Measurements from ENCODE around the gene CARD8. TPM values are rescaled to one million over a fixed set of nuclear protein-coding genes. Genes with fewer than 3 reads are reported as not detected.

CARD8 gene
- total and polyA plus RNA-seq, 2 donors from 2014 or later: 11.4 to 53.1 TPM

- H3K27me3 ChIP-seq (ENCODE audit: control insufficient read depth, insufficient read depth, low read length): no peaks in the 10 kb centered on the region
- peaks cover 0 to 9% (median 6%) of the 10 kb centered on the region in 3 donors for H3K4me1 ChIP-seq (ENCODE audit: control insufficient read depth in 2 of 3, insufficient read depth in 2 of 3, low read depth in 1 of 3, low read length in 3 of 3)
- intact Hi-C loops (cut with DNase I): no loop called here
- DNase-seq: peak in 2 of 5 donors; percentile 63 to 77
- H3K9me3 ChIP-seq (ENCODE audit: control insufficient read depth in 2 of 3, insufficient read depth in 1 of 3, low read length in 3 of 3): no peaks in the 10 kb centered on the region
- peaks cover 2 to 11% (median 6%) of the 10 kb centered on the region in 3 donors for H3K36me3 ChIP-seq (ENCODE audit: control insufficient read depth in 2 of 3, insufficient read depth in 3 of 3, low read length in 3 of 3)
- no peak overlapping the region for H3K4me3 ChIP-seq (ENCODE audit: low read length in 3 of 3)
- H3K27ac ChIP-seq (ENCODE audit: low read depth in 2 of 2, low read length in 2 of 2): no peak overlapping the region
- FAIRE-seq: no peak
- no peak overlapping the region for H3K9ac ChIP-seq (ENCODE audit: low read length in 3 of 3)
- TF ChIP-seq CTCF (IDR thresholded peaks at IDR 0.05; ENCODE audit: borderline replicate concordance, extremely low read depth, insufficient read depth): no peak
Observed at GRCh38 chr19:48171710-48172109, 84.0 kb downstream of the CARD8 start.

GRCh38 chr19:48170817-48171347 is 84.8 kb downstream of the CARD8 start:
- DNase-seq: peak in 2 of 5 donors; percentile 46 to 78

GRCh38 chr19:48169939-48170803 is 85.5 kb downstream of the CARD8 start, which contains the start of the genes LIG1 and ZSWIM9:
Gene LIG1 (minus strand): TSS chr19:48170344. CDS start chr19:48165566, 4,778 bp downstream.
Gene ZSWIM9 (plus strand): TSS chr19:48170680. CDS start chr19:48171803, 1,123 bp downstream.
- intact Hi-C loops (cut with DNase I): no loop called here
- Histone ChIP-seq H3K9me3 (ENCODE audit: control insufficient read depth in 2 of 3, insufficient read depth in 1 of 3, low read length in 3 of 3) (no peaks in the 10 kb centered on the region), H3K27ac (ENCODE audit: low read depth in 2 of 2, low read length in 2 of 2) (peak within 1 kb of the TSS; percentile 96 to 98), H3K4me3 (ENCODE audit: low read length in 3 of 3) (peak within 1 kb of the TSS; percentile 85 to 96 (median 86)), H3K27me3 (ENCODE audit: control insufficient read depth, insufficient read depth, low read length) (no peaks in the 10 kb centered on the region), H3K4me1 (ENCODE audit: control insufficient read depth in 2 of 3, insufficient read depth in 2 of 3, low read depth in 1 of 3, low read length in 3 of 3) (peaks cover 0 to 9% (median 6%) of the 10 kb centered on the region in 3 donors), H3K36me3 (ENCODE audit: control insufficient read depth in 2 of 3, insufficient read depth in 3 of 3, low read length in 3 of 3) (peaks cover 2 to 11% (median 6%) of the 10 kb centered on the region in 3 donors), H3K9ac (ENCODE audit: low read length in 3 of 3) (peak within 1 kb of the TSS; percentile 65 to 92 (median 90))
- TF ChIP-seq CTCF (IDR thresholded peaks at IDR 0.05; ENCODE audit: borderline replicate concordance, extremely low read depth, insufficient read depth): no peak
- DNase-seq (peak; percentile 97 to 99 (median 98)), FAIRE-seq (no peak)

More at GRCh38 chr19:48170817-48171347, 84.8 kb downstream of the CARD8 start:
- H3K9me3 ChIP-seq (ENCODE audit: control insufficient read depth in 2 of 3, insufficient read depth in 1 of 3, low read length in 3 of 3): no peaks in the 10 kb centered on the region
- H3K27ac ChIP-seq (ENCODE audit: low read depth in 2 of 2, low read length in 2 of 2): no peak overlapping the region
- intact Hi-C loops (cut with DNase I): no loop called here
- FAIRE-seq: no peak
- peak overlapping the region; percentile 65 to 90 (median 68) for H3K9ac ChIP-seq (ENCODE audit: low read length in 3 of 3)
- TF ChIP-seq CTCF (IDR thresholded peaks at IDR 0.05; ENCODE audit: borderline replicate concordance, extremely low read depth, insufficient read depth): no peak
- peaks cover 0 to 9% (median 6%) of the 10 kb centered on the region in 3 donors for H3K4me1 ChIP-seq (ENCODE audit: control insufficient read depth in 2 of 3, insufficient read depth in 2 of 3, low read depth in 1 of 3, low read length in 3 of 3)
- H3K4me3 ChIP-seq (ENCODE audit: low read length in 3 of 3): peak overlapping the region; percentile 74 to 96 (median 85)
- H3K36me3 ChIP-seq (ENCODE audit: control insufficient read depth in 2 of 3, insufficient read depth in 3 of 3, low read length in 3 of 3): peaks cover 2 to 11% (median 6%) of the 10 kb centered on the region in 3 donors
- no peaks in the 10 kb centered on the region for H3K27me3 ChIP-seq (ENCODE audit: control insufficient read depth, insufficient read depth, low read length)
